AG04450 (cell line): ENCODE results near the gene PPP4R3B. TPM values are rescaled to one million over a fixed set of nuclear protein-coding genes. Genes with fewer than 3 reads are reported as not detected.

Experiments used
- CTCF ChIA-PET: fragments of 300-600, 350-600 bp; formaldehyde crosslinking; extraction: SDS; loops from one replicate; lab custom pipeline; 2022; ENCODE audit warnings: antibody characterized with exemption, inconsistent platforms; lab: Charles Lee
- POLR2A ChIA-PET: fragments of 350-600 bp; formaldehyde crosslinking; extraction: SDS; loops from one replicate; lab custom pipeline; 2021; ENCODE audit warnings: antibody characterized with exemption, inconsistent platforms; lab: Yijun Ruan, JAX
- DNase-seq: peaks from one replicate; pipeline ENCODE4 v3.0.0-alpha.2; 2011; ENCODE audit warnings: low read depth, low spot score
- H3K27ac ChIP-seq: one replicate; pipeline ENCODE4 v1.5.1; 2012; ENCODE audit warnings: low read depth, low read length, control low read depth
- H3K27me3 ChIP-seq: one replicate; pipeline ENCODE4 v1.6.0; 2012; ENCODE audit warnings: low read length; ENCODE audit not compliant: control insufficient read depth, insufficient read depth
- H3K4me3 ChIP-seq: 2 replicates; pipeline ENCODE4 v1.5.1; 2011; ENCODE audit warnings: mild to moderate bottlenecking, low read depth, low read length, control low read depth
- H3K9me3 ChIP-seq: 2 replicates; pipeline ENCODE4 v1.5.1; 2012; ENCODE audit warnings: low read length; ENCODE audit not compliant: control insufficient read depth, insufficient read depth
- polyA minus RNA-seq: library from RNA; depleted of rRNA, polyadenylated mRNA; stranded (reverse); fragments of >200 nt; gene quantifications from 2 replicates; pipeline ENCODE4 v1.2.3, GENCODE V29; 2011; rRNA and poly(A)+ RNA removed
- polyA plus RNA-seq: library from polyadenylated mRNA; depleted of rRNA; stranded (reverse); fragments of >200 nt; gene quantifications from 2 replicates; pipeline ENCODE4 v1.2.3, GENCODE V29; 2011; rRNA removed
- TF ChIP-seq, protein P1 (sequence below): IDR thresholded peaks from 2 replicates; pipeline ENCODE4 v1.5.1; 2011; ENCODE audit warnings: low read depth, low read length, control low read depth, inconsistent platforms

Gene PPP4R3B
- polyA plus RNA-seq = 29.2 and 38.3 TPM in 2 replicates
- 18.8 and 34.7 TPM in 2 replicates for polyA minus RNA-seq

GRCh38 chr2:55617175-55618024 lies at the start of gene PPP4R3B:
TSS of gene PPP4R3B (minus strand) at chr2:55617622. CDS start at chr2:55617285, 337 bp downstream.
- H3K27ac ChIP-seq = peak within 1 kb of the TSS; percentile 97
- no peaks in the 10 kb centered on the region for H3K9me3 ChIP-seq
- peak; percentile 99 for DNase-seq
- H3K4me3 ChIP-seq = peak within 1 kb of the TSS; percentile 97
- CTCF ChIA-PET = interaction anchor here (1.0 kb wide), 1 partner anchor 13 kb away, joined by 4 read pairs; no protein-coding TSS in a partner anchor
- TF ChIP-seq, protein P1, sequence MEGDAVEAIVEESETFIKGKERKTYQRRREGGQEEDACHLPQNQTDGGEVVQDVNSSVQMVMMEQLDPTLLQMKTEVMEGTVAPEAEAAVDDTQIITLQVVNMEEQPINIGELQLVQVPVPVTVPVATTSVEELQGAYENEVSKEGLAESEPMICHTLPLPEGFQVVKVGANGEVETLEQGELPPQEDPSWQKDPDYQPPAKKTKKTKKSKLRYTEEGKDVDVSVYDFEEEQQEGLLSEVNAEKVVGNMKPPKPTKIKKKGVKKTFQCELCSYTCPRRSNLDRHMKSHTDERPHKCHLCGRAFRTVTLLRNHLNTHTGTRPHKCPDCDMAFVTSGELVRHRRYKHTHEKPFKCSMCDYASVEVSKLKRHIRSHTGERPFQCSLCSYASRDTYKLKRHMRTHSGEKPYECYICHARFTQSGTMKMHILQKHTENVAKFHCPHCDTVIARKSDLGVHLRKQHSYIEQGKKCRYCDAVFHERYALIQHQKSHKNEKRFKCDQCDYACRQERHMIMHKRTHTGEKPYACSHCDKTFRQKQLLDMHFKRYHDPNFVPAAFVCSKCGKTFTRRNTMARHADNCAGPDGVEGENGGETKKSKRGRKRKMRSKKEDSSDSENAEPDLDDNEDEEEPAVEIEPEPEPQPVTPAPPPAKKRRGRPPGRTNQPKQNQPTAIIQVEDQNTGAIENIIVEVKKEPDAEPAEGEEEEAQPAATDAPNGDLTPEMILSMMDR = peak; percentile 48
- POLR2A ChIA-PET = interaction anchor here (1.0 kb wide), 1 partner anchor 13 kb away, joined by 3 read pairs; no protein-coding TSS in a partner anchor
- H3K27me3 ChIP-seq = no peaks in the 10 kb centered on the region

- Histone ChIP-seq H3K9me3 (no peaks in the 10 kb centered on the region; the same call in 1 of the 2 replicates), H3K4me3 (no peak overlapping the region), H3K27ac (no peak overlapping the region), H3K27me3 (no peaks in the 10 kb centered on the region)
- DNase-seq = no peak
- ChIA-PET POLR2A (no interaction called here), CTCF (no interaction called here)
- TF ChIP-seq, protein P1 = no peak
Observed at GRCh38 chr2:55653255-55653654, 35.8 kb upstream of the PPP4R3B start.

DNA sequence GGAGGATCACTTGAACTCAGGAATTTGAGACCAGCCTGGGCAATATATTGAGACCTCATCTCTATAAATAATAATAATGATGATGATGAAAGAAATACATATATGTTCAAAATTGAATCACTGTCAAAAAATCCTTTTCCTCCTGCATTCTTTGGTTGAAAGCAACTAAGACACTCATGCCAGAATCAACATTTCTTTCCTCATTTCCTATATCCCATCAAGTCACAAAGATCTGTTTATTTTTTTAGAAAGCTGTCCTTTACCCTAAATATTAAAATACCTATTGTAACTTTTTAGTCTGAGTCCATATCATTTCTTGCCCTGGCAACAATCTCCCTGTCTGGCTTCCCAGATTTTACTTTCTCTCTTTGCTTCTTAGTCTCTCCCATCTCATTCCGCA lies 31.8 kb upstream of the PPP4R3B start:
- no peak for DNase-seq
- Histone ChIP-seq H3K9me3 (no peaks in the 10 kb centered on the region; the same call in 1 of the 2 replicates), H3K27ac (no peak overlapping the region), H3K27me3 (no peaks in the 10 kb centered on the region), H3K4me3 (no peak overlapping the region)
- ChIA-PET CTCF (no interaction called here), POLR2A (no interaction called here)
- TF ChIP-seq, protein P1 = no peak

DNA sequence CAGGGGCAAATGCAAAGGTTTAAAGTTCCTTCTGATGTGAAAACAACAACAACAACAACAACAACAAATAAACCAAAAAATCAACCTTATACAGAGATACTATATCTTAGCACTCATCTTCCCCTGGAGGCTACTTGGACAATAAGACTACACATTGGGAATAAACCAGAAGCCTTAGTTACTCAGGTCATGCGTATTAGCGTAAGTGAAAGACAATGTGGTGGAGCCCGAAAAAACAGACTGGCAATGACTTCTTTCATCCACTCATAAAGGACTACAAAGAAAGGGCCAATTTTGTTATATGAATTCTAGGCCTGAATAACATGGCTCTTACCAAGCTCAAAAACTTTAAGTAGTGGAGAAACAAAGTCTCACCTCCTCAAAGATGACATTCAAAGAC lies 19.4 kb upstream of the PPP4R3B start:
- H3K27ac ChIP-seq = no peak overlapping the region
- no peak overlapping the region for H3K4me3 ChIP-seq
- no peak for DNase-seq
- TF ChIP-seq, protein P1 = no peak
- POLR2A ChIA-PET = interaction anchor here (0.6 kb wide), 1 partner anchor 579 kb away, joined by 3 read pairs; no protein-coding TSS in a partner anchor
- H3K27me3 ChIP-seq = no peaks in the 10 kb centered on the region
- H3K9me3 ChIP-seq = no peaks in the 10 kb centered on the region
- CTCF ChIA-PET = no interaction called here

- H3K27me3 ChIP-seq = no peaks in the 10 kb centered on the region
- no peak overlapping the region for H3K27ac ChIP-seq
- no peak for DNase-seq
- TF ChIP-seq, protein P1 = no peak
- no peak overlapping the region for H3K4me3 ChIP-seq
- no peaks in the 10 kb centered on the region for H3K9me3 ChIP-seq
- ChIA-PET POLR2A (no interaction called here), CTCF (no interaction called here)
Observed at GRCh38 chr2:55628931-55629330, 11.5 kb upstream of the PPP4R3B start.
